RCC 7860 (cell line): ENCODE measurements around the gene GRAMD2B.
A peak's percentile ranks its signal among the peaks of the same experiment; 100 is the strongest.
"Not testable (repeated sequence)": the region's sequence is repeated elsewhere in the genome, so short reads cannot be mapped to it uniquely, and the experiment has no call there.

Experiments used
- DNase-seq: peaks from one replicate; pipeline ENCODE4 v3.0.0-alpha.2; 2015; ENCODE audit warnings: low spot score
- FAIRE-seq: peaks from 2 replicates; lab custom pipeline; 2012; peaks lifted over from hg19 to GRCh38; lab: Jason Lieb, UNC

GRAMD2B gene

GRCh38 chr5:126446498-126447224 lies 23.5 kb downstream of the GRAMD2B start:
- DNase-seq (peak; percentile 33), FAIRE-seq (peak; percentile 35)

GRCh38 chr5:126448720-126449119 lies 25.5 kb downstream of the GRAMD2B start:
- FAIRE-seq (no peak), DNase-seq (no peak)

- FAIRE-seq: no peak
- peak; percentile 22 for DNase-seq
These were observed 26.6 kb downstream of the GRAMD2B start for GRCh38 chr5:126449751-126450271.

GRCh38 chr5:126450346-126450745 lies 27.1 kb downstream of the GRAMD2B start:
- DNase-seq: no peak
- FAIRE-seq: no peak

- FAIRE-seq: no peak
- no peak for DNase-seq
These were observed 27.7 kb downstream of the GRAMD2B start for GRCh38 chr5:126450907-126451306.

GRCh38 chr5:126452477-126452876 lies 29.3 kb downstream of the GRAMD2B start:
- DNase-seq: no peak
- no peak for FAIRE-seq

GRCh38 chr5:126454081-126454480 lies 30.9 kb downstream of the GRAMD2B start:
- FAIRE-seq (no peak), DNase-seq (no peak)

GRCh38 chr5:126454535-126454934 lies 31.3 kb downstream of the GRAMD2B start:
- no peak for DNase-seq

GRCh38 chr5:126455264-126455663 lies 32.1 kb downstream of the GRAMD2B start:
- no peak for DNase-seq
- FAIRE-seq: no peak

More at GRCh38 chr5:126454535-126454934, 31.3 kb downstream of the GRAMD2B start:
- FAIRE-seq: no peak

GRCh38 chr5:126455728-126456127 lies 32.5 kb downstream of the GRAMD2B start:
- FAIRE-seq (no peak), DNase-seq (no peak)

GRCh38 chr5:126456217-126456820 lies 33.1 kb downstream of the GRAMD2B start:
- DNase-seq (no peak), FAIRE-seq (no peak)

GRCh38 chr5:126460459-126460858 lies 37.2 kb downstream of the GRAMD2B start:
- FAIRE-seq: no peak
- DNase-seq: no peak

GRCh38 chr5:126460977-126461376 lies 37.8 kb downstream of the GRAMD2B start:
- FAIRE-seq (no peak), DNase-seq (no peak)

- no peak for FAIRE-seq
- no peak for DNase-seq
These were observed 38.6 kb downstream of the GRAMD2B start for GRCh38 chr5:126461838-126462237.

- FAIRE-seq (no peak), DNase-seq (no peak)
These were observed 39.2 kb downstream of the GRAMD2B start for GRCh38 chr5:126462239-126463014.

GRCh38 chr5:126464016-126464415 lies 40.8 kb downstream of the GRAMD2B start:
- no peak for DNase-seq
- FAIRE-seq: no peak

- FAIRE-seq: no peak
- DNase-seq: no peak
These were observed 41.8 kb downstream of the GRAMD2B start for GRCh38 chr5:126464959-126465358.

GRCh38 chr5:126468091-126468490 lies 44.9 kb downstream of the GRAMD2B start:
- DNase-seq: no peak
- no peak for FAIRE-seq

- DNase-seq: no peak
- FAIRE-seq: no peak
These were observed 46.5 kb downstream of the GRAMD2B start for GRCh38 chr5:126469536-126470316.

GRCh38 chr5:126470529-126470928 lies 47.3 kb downstream of the GRAMD2B start:
- not testable (repeated sequence) for DNase-seq, FAIRE-seq

- DNase-seq: no peak
- no peak for FAIRE-seq
These were observed 48.0 kb downstream of the GRAMD2B start for GRCh38 chr5:126471247-126471646.
